Astrocyte of the spinal cord (primary cell): ENCODE measurements around the gene PDS5B.

Source experiments
- DNase-seq: peaks from one replicate; pipeline ENCODE4 v3.0.0; 2011; ENCODE audit warnings: low read depth, low spot score
- H3K4me3 ChIP-seq: 2 replicates; pipeline ENCODE4 v1.5.1; 2011; ENCODE audit warnings: low read depth, mild to moderate bottlenecking, low read length, moderate library complexity
- in situ Hi-C: cut with HindIII; loops from 2 replicates; pipeline ENCODE4 v1.10.0; 2017; ENCODE audit warnings: low sequenced_read_pairs
- TF ChIP-seq, protein P1 (sequence below): IDR thresholded peaks from 2 replicates; pipeline ENCODE4 v1.5.1; 2012; ENCODE audit warnings: low read depth, mild to moderate bottlenecking, low read length, inconsistent platforms

Gene PDS5B

DNA sequence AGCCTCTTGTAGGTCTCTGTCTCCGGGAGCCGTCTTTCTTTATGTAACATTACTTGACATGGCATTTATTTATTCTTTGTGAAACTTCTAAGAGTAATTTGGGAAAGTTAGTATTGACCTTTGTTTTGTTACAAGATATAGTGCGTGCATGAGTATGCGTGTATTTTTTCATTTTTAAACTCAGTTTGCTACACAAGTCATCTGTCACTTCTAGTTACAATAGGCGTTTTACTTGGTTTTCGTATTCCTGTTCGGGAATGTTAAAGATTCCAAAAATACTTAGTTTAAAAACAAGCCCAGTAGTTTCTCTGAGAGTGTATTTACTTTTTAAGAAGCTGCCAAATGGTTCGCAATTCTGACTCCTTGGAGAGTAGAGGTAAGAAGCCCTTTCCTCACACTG is 3.2 kb downstream of the PDS5B start:
- H3K4me3 ChIP-seq = peak overlapping the region; percentile 8
- in situ Hi-C loops = no loop called here
- peak; percentile 27 for DNase-seq
- TF ChIP-seq, protein P1, sequence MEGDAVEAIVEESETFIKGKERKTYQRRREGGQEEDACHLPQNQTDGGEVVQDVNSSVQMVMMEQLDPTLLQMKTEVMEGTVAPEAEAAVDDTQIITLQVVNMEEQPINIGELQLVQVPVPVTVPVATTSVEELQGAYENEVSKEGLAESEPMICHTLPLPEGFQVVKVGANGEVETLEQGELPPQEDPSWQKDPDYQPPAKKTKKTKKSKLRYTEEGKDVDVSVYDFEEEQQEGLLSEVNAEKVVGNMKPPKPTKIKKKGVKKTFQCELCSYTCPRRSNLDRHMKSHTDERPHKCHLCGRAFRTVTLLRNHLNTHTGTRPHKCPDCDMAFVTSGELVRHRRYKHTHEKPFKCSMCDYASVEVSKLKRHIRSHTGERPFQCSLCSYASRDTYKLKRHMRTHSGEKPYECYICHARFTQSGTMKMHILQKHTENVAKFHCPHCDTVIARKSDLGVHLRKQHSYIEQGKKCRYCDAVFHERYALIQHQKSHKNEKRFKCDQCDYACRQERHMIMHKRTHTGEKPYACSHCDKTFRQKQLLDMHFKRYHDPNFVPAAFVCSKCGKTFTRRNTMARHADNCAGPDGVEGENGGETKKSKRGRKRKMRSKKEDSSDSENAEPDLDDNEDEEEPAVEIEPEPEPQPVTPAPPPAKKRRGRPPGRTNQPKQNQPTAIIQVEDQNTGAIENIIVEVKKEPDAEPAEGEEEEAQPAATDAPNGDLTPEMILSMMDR = no peak

DNA sequence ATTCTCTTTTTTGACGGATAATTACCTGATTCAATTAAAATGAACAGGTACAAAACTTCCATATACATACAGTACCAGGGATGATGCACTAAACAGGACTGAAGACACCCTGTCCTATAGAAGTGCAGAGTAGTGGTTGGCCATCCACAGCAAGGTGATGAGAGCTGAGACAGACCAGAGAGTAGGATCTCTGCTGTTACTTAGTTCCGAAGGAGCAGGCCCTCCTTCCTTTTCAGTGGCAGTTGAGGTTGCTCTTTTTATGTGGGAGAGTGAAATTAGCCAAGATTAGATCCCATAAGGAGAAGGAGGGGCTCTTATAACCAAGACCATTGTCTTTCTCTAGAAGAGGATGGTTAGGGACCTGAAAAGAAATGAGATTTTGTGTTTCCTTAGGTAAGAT is 4.0 kb downstream of the PDS5B start:
- no peak for DNase-seq

DNA sequence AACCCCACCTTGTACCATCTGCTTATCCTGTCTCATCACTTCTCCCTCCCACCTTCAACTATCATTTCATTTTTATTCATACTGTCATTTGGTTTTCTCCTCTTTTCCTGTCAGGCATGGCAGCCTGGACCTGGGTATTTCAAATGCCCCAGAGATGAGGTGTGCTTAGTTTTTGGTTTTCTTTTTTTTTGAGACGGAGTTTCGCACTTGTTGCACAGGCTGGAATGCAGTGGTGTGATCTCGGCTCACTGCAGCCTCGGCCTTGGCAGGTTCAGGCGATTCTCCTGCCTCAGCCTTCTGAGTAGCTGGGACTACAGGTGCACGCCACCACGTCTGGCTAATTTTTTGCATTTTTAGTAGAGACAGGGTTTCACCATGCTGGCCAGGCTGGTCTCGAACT is 5.8 kb downstream of the PDS5B start:
- TF ChIP-seq, protein P1 = no peak
- no peak for DNase-seq
- in situ Hi-C loops = no loop called here
- H3K4me3 ChIP-seq = no peak overlapping the region

More for the DNA sequence above, 4.0 kb downstream of the PDS5B start:
- in situ Hi-C loops = no loop called here
- no peak overlapping the region for H3K4me3 ChIP-seq
- TF ChIP-seq, protein P1 = no peak

DNA sequence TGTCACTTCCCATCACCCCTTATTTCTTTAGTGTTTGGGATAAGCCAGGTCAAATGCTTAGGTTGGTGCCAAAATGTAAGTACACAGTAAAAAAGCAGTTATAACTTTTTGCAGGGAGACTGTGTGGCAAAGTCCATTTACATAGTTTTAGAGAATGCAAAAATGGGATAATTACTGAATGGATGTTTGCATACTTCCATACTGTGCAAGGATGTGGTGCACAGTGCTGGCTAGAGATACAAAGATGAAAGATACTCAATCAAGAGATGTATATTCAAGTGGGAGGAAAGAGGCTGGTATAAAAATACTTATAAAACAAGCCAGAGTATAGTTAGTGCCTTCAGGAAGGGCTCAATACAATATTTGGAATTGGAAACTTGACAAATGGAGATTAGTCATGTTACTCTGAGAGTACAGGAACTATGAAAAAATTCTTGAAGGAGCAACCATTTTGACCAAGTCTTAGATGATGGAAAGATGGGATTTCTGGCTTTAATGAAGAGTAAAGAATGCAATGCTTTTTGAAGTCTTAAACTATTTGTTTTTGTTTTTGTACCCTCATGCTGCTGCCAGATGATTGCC is 8.0 kb downstream of the PDS5B start:
- peak; percentile 12 for DNase-seq
- H3K4me3 ChIP-seq = no peak overlapping the region
- TF ChIP-seq, protein P1 = no peak
- in situ Hi-C loops = no loop called here

DNA sequence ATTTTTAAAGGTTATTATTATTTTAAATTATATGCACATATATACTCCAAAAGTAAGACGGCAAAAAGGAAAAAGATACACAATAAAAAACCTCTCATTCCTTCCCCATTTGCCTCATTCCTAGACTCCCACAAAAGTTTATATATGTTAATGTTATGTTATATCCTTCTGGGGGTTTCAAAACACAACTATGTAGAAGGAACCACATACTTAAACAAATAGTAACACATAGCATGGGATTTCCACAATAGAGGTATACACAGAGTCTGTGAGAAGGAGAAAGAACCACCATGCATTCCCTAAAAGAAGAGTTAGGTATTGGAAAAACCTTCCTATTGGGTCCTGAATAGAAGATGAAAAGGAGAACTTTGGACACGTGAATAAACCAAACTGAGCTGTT is 9.1 kb downstream of the PDS5B start:
- in situ Hi-C loops = no loop called here
- TF ChIP-seq, protein P1 = no peak
- DNase-seq = no peak
- H3K4me3 ChIP-seq = no peak overlapping the region

DNA sequence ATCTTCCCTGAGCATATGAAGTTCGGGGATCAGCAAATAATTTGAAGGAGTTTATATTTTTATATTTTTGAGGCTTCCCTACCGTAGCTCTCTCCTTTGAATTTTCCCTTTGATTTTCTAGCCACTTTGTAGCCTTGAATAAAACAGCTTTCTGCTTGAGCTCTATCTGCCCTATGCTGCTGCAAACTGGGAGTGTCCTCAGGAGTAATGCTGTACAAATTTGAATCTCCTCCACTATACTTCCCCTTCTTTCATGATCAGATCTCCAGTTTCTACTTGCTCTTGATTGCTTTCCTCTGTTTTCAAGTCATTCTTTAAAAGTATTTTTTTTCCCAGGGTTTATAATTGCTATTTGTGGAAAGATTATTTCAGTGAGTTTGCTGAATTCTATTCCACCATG is 14.6 kb downstream of the PDS5B start:
- no peak overlapping the region for H3K4me3 ChIP-seq
- TF ChIP-seq, protein P1 = no peak
- no peak for DNase-seq
- in situ Hi-C loops = no loop called here

DNA sequence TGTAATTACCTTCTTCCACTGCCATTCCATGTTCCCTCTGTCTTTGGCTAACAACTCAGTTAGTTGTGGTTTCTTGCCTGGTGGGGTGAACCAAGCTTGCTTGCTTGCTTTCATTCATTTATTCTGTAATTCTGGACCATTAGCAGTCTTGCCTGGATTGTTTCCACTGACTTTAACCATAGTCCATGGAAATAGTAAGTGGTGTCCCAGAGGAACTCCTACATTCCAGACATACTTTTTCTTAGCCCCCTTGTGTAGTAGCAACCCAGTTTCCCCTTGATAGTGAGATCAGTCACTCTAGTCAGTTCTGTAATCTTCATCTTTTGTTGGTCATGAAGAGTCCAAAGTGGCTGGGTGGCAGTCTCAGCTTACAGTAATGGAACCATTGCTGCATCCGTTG is 23.2 kb downstream of the PDS5B start:
- H3K4me3 ChIP-seq = no peak overlapping the region
- TF ChIP-seq, protein P1 = no peak
- no peak for DNase-seq
- in situ Hi-C loops = no loop called here
